LNCaP clone FGC (cell line): ENCODE results near the gene GNG7.

Source experiments
- DNase-seq: peaks from one replicate; pipeline ENCODE4 v3.0.0-alpha.2; 2011; ENCODE audit warnings: low read depth
- H3K4me3 ChIP-seq: 2 replicates; pipeline ENCODE4 v1.5.1; 2011; ENCODE audit warnings: mild to moderate bottlenecking, low read depth, low read length, control low read depth
- CTCF ChIP-seq: IDR thresholded peaks from 2 replicates; pipeline ENCODE4 v1.5.1; 2012; ENCODE audit warnings: mild to moderate bottlenecking; ENCODE audit not compliant: control insufficient read depth, insufficient read depth; ENCODE audit errors: extremely low read depth

GNG7 gene

GRCh38 chr19:2478278-2478755, 224.2 kb downstream of the GNG7 start:
- peak; percentile 9; the same call in 1 of the 2 replicates for TF ChIP-seq CTCF
- DNase-seq: peak; percentile 74
- peak overlapping the region; percentile 90 for H3K4me3 ChIP-seq

- no peak for TF ChIP-seq CTCF
- DNase-seq: no peak
Observed at GRCh38 chr19:2477732-2478191, 224.7 kb downstream of the GNG7 start.

GRCh38 chr19:2477141-2477710, 225.3 kb downstream of the GNG7 start:
- no peak for DNase-seq
- peak overlapping the region; percentile 90 for H3K4me3 ChIP-seq
- TF ChIP-seq CTCF: no peak

More at GRCh38 chr19:2477732-2478191, 224.7 kb downstream of the GNG7 start:
- H3K4me3 ChIP-seq: peak overlapping the region; percentile 90

- H3K4me3 ChIP-seq: peak overlapping the region; percentile 90
- no peak for TF ChIP-seq CTCF
- no peak for DNase-seq
Observed at GRCh38 chr19:2476451-2477140, 225.9 kb downstream of the GNG7 start.

- no peak for TF ChIP-seq CTCF
- H3K4me3 ChIP-seq: peak within 1 kb of the TSS; percentile 90
- DNase-seq: peak; percentile 87
Observed at GRCh38 chr19:2475702-2476450, 226.6 kb downstream of the GNG7 start, which contains the start of gene GADD45B. Gene GADD45B, plus strand, starts transcription at chr19:2476127. Its CDS starts 232 bp downstream, at chr19:2476359.

GRCh38 chr19:2475018-2475701, 227.3 kb downstream of the GNG7 start:
- no peak for TF ChIP-seq CTCF
- no peak for DNase-seq
- H3K4me3 ChIP-seq: peak overlapping the region; percentile 90
